ENCODE data around the gene MEX3C. TPM values are rescaled to one million over a fixed set of nuclear protein-coding genes. Genes with fewer than 3 reads are reported as not detected.

Gene MEX3C
- total and polyA plus RNA-seq, 2 of the 4 experiments (the other 2 are of a cell fraction), result 26.0 to 50.9 TPM

DNA sequence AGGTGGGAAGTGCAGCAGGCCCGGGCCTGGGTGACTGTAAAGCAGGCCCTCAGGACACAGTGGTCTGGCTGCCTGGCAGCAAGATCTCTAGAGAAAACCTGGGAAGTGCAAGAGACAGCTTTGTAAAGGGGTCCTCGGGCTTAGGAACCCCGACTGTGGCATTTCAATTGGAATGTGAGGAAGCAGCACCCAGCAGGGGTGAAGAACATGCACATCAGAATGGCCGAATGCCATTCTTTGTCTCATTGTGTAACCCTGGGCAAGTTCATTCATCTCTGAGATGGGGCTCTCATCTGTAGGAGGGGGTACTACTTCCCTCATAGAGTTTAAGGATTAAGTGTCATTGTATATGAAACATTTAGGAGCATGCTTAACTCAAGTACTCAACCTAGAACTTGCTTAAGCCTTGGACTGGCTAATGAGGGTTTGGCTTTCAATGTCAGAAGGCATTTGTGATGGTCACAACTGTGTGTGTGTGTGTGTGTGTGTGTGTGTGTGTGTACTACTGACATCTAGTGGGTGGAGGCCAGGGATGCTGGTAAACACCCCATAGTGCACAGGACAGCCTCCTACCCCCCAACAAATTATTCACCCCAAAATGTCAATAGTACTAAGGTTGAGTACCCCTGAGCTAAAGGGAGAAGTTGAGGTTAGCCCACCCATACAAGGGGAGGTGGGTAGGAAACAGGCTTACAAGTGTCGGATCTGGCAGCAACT, 29.3 kb downstream of the MEX3C start:
- no peaks in the 10 kb centered on the region for H3K9me1 ChIP-seq (ENCODE audit: insufficient read depth, low read length)
- no peak overlapping the region for H2BK20ac ChIP-seq (ENCODE audit: low read depth, low read length)
- H3K4ac ChIP-seq (ENCODE audit: low read depth, low read length), result no peak overlapping the region
- H3K79me1 ChIP-seq (ENCODE audit: low read depth in 1 of 2, low read length in 2 of 2), result peaks cover 4 to 13% of the 10 kb centered on the region in 2 experiments; a peak in 2 of 4 replicates
- H2AK5ac ChIP-seq (ENCODE audit: low read depth, low read length), result no peak overlapping the region
- WGBS, 2 experiments (ENCODE audit: extremely low coverage in 2 of 2, insufficient read length in 1 of 2), result 14% methylated on average over 1 of the region's 5 CpGs; no CpG with 5 or more reads in 1 of the 2 experiments
- no peak overlapping the region for H3K18ac ChIP-seq (ENCODE audit: low read depth, low read length)
- no peak overlapping the region for H2AK9ac ChIP-seq (replicated peaks; ENCODE audit: low read depth, low read length, poor library complexity)
- no peak overlapping the region for H3K9ac ChIP-seq (ENCODE audit: low read depth, low read length)
- H4K20me1 ChIP-seq (ENCODE audit: insufficient read depth, low read length), result no peaks in the 10 kb centered on the region
- in situ Hi-C loops (cut with MboI; ENCODE audit: low sequenced_read_pairs), result no loop called here
- H3K4me3 ChIP-seq (ENCODE audit: insufficient read depth, low read depth, low read length), result no peak overlapping the region
- intact Hi-C loops (cut with micrococcal nuclease), result no loop called here
- no peaks in the 10 kb centered on the region for H3K9me3 ChIP-seq (ENCODE audit: control insufficient read depth, insufficient read depth, low read length)
- ATAC-seq (ENCODE audit: low read depth) (no peak), DNase-seq (no peak)
- H3K27ac ChIP-seq (ENCODE audit: insufficient read depth, low read length), result no peak overlapping the region
- no peaks in the 10 kb centered on the region for H3K4me1 ChIP-seq (ENCODE audit: control insufficient read depth, insufficient read depth, low read length)
- H4K8ac ChIP-seq (ENCODE audit: low read depth in 2 of 2, low read length in 2 of 2), result no peak overlapping the region
- BruUV-seq (replicated peaks), result no TSS peak
- H3K14ac ChIP-seq (replicated peaks; ENCODE audit: low read depth, low read length), result no peak overlapping the region
- TF ChIP-seq CHD1 (IDR thresholded peaks at IDR 0.05; ENCODE audit: low read depth, low read length) (no peak), FOS (IDR thresholded peaks at IDR 0.05; ENCODE audit: low read depth, low read length) (no peak), RFX5 (IDR thresholded peaks at IDR 0.05; ENCODE audit: low read depth, low read length) (no peak), RAD21 (IDR thresholded peaks at IDR 0.05; ENCODE audit: low read length) (no peak), MAFK (IDR thresholded peaks at IDR 0.05; ENCODE audit: low read depth, low read length) (no peak), RCOR1 (IDR thresholded peaks at IDR 0.05; ENCODE audit: insufficient replicate concordance, low read length) (no peak), SMC3 (IDR thresholded peaks at IDR 0.05; ENCODE audit: low read depth, low read length) (no peak), CEBPB (IDR thresholded peaks at IDR 0.05; ENCODE audit: low read depth, low read length) (no peak), NFE2L2 (IDR thresholded peaks at IDR 0.05; ENCODE audit: low read depth, low read length) (no peak), POLR2A (IDR thresholded peaks at IDR 0.05; ENCODE audit: low read depth, low read length) (no peak), MXI1 (IDR thresholded peaks at IDR 0.05; ENCODE audit: borderline replicate concordance, low read depth, low read length) (no peak), BHLHE40 (IDR thresholded peaks at IDR 0.05; ENCODE audit: low read depth, low read length) (no peak)
- TF ChIP-seq, protein P1, sequence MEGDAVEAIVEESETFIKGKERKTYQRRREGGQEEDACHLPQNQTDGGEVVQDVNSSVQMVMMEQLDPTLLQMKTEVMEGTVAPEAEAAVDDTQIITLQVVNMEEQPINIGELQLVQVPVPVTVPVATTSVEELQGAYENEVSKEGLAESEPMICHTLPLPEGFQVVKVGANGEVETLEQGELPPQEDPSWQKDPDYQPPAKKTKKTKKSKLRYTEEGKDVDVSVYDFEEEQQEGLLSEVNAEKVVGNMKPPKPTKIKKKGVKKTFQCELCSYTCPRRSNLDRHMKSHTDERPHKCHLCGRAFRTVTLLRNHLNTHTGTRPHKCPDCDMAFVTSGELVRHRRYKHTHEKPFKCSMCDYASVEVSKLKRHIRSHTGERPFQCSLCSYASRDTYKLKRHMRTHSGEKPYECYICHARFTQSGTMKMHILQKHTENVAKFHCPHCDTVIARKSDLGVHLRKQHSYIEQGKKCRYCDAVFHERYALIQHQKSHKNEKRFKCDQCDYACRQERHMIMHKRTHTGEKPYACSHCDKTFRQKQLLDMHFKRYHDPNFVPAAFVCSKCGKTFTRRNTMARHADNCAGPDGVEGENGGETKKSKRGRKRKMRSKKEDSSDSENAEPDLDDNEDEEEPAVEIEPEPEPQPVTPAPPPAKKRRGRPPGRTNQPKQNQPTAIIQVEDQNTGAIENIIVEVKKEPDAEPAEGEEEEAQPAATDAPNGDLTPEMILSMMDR (conservative IDR thresholded peaks at IDR 0.05; ENCODE audit: low read depth, low read length), result no peak
- TF ChIP-seq, protein P2, sequence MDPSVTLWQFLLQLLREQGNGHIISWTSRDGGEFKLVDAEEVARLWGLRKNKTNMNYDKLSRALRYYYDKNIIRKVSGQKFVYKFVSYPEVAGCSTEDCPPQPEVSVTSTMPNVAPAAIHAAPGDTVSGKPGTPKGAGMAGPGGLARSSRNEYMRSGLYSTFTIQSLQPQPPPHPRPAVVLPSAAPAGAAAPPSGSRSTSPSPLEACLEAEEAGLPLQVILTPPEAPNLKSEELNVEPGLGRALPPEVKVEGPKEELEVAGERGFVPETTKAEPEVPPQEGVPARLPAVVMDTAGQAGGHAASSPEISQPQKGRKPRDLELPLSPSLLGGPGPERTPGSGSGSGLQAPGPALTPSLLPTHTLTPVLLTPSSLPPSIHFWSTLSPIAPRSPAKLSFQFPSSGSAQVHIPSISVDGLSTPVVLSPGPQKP (IDR thresholded peaks at IDR 0.05; ENCODE audit: borderline replicate concordance, low read depth, low read length), result no peak
- ChIA-PET POLR2A (ENCODE audit: unreplicated experiment) (no interaction called here), CTCF (no interaction called here)
- H4K5ac ChIP-seq (ENCODE audit: low read depth, low read length), result no peak overlapping the region
- dilution Hi-C loops (cut with HindIII; ENCODE audit: low sequenced_read_pairs, unreplicated experiment), result no loop called here
- H4K91ac ChIP-seq (ENCODE audit: insufficient read depth, low read depth, low read length), result no peak overlapping the region
- no peak overlapping the region for H2BK120ac ChIP-seq (ENCODE audit: low read depth, low read length)
- no peaks in the 10 kb centered on the region; the same call in 1 of the 2 replicates for H3K36me3 ChIP-seq (ENCODE audit: control insufficient read depth, insufficient read depth, low read length)
- no peak overlapping the region for H3K23ac ChIP-seq (ENCODE audit: low read depth, low read length)
- no peak overlapping the region for H2BK5ac ChIP-seq (ENCODE audit: low read depth, low read length, poor library complexity, severe bottlenecking)
- H2BK15ac ChIP-seq (ENCODE audit: low read depth, low read length), result no peak overlapping the region
- H3K56ac ChIP-seq (ENCODE audit: extremely low read depth, insufficient read depth, low read length), result no peak overlapping the region
- H3K27me3 ChIP-seq (ENCODE audit: control insufficient read depth, insufficient read depth, low read length), result no peaks in the 10 kb centered on the region
- no peak overlapping the region for H3K4me2 ChIP-seq (ENCODE audit: low read depth, low read length)
- H2AFZ ChIP-seq (replicated peaks; ENCODE audit: low read length, poor library complexity), result no peak overlapping the region
